ENCODE measurements around the gene TOMM34.

The TOMM34 gene

DNA sequence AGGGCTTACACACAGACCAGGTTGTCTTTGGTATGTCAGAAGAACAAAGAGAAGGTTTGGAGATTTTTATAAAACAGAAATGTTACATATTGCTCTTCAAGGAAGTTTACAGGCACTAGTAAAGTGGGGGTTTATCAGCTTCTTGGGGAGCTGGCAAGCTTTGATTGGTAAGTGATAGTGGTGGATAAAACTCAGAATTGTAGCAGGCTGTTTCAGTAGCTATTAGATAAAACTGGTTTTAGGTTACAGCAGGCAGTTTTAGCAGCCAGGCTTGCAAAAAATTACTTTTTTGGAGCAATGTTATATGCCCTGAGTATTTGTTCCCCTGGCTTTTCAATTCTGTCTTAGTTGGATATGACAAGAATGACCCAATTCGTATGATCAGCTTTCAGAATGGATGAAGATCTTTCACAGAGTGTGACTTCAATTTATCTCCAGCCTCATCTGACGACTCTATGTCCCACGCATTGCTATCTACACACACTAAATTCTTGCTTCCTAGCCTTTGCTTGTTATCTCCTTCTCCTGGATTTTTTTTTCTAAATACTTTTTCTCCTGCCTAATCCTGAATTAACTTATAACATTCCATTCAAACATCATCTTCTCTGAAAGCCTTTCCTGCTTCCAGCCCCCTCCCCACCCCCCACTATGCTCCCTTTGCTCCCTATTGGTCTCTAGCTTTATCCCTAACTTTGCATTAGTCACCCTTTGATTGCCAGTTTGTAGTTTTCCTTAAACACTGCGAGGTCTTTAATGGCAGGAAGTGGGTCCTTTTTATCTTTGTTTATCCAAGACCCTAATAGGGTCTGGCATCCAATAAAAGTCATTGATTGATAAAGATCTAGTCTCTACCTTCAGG, 1.0 kb upstream of the TOMM34 start:
- Histone ChIP-seq H3K36me3 (ENCODE audit: insufficient read depth, low read depth, low read length) (peaks cover 11% of the 10 kb centered on the region; the same call in 1 of the 2 replicates), H3K9me3 (ENCODE audit: insufficient read depth, low read depth, low read length) (no peaks in the 10 kb centered on the region), H3K9ac (ENCODE audit: low read depth, low read length) (no peak overlapping the region), H3K27me3 (ENCODE audit: insufficient read depth, low read length) (peaks cover 40% of the 10 kb centered on the region), H3K4me1 (ENCODE audit: insufficient read depth, low read length) (peaks cover 20% of the 10 kb centered on the region; the same call in 1 of the 2 replicates), H3K4me3 (ENCODE audit: low read length) (peak overlapping the region; percentile 4; the same call in 1 of the 2 replicates), H3K27ac (ENCODE audit: low read length) (no peak overlapping the region)

GRCh38 chr20:44959638-44960102, 527 bp downstream of the TOMM34 start:
- Histone ChIP-seq H3K9me3 (ENCODE audit: insufficient read depth, low read depth, low read length) (no peaks in the 10 kb centered on the region), H3K9ac (ENCODE audit: low read depth, low read length) (peak overlapping the region; percentile 85; the same call in 1 of the 2 replicates), H3K4me3 (ENCODE audit: low read length) (peak overlapping the region; percentile 95), H3K4me1 (ENCODE audit: insufficient read depth, low read length) (peaks cover 16% of the 10 kb centered on the region; the same call in 1 of the 2 replicates), H3K27ac (ENCODE audit: low read length) (no peak overlapping the region), H3K36me3 (ENCODE audit: insufficient read depth, low read depth, low read length) (peaks cover 27% of the 10 kb centered on the region), H3K27me3 (ENCODE audit: insufficient read depth, low read length) (peaks cover 33% of the 10 kb centered on the region)

GRCh38 chr20:44959082-44959637, 1.0 kb downstream of the TOMM34 start:
- peak overlapping the region; percentile 85; the same call in 1 of the 2 replicates for H3K9ac ChIP-seq (ENCODE audit: low read depth, low read length)
- no peaks in the 10 kb centered on the region for H3K9me3 ChIP-seq (ENCODE audit: insufficient read depth, low read depth, low read length)
- H3K4me3 ChIP-seq (ENCODE audit: low read length) = peak overlapping the region; percentile 95
- H3K27me3 ChIP-seq (ENCODE audit: insufficient read depth, low read length) = peaks cover 30% of the 10 kb centered on the region
- no peak overlapping the region for H3K27ac ChIP-seq (ENCODE audit: low read length)
- peaks cover 16% of the 10 kb centered on the region; the same call in 1 of the 2 replicates for H3K4me1 ChIP-seq (ENCODE audit: insufficient read depth, low read length)
- H3K36me3 ChIP-seq (ENCODE audit: insufficient read depth, low read depth, low read length) = peaks cover 32% of the 10 kb centered on the region

DNA sequence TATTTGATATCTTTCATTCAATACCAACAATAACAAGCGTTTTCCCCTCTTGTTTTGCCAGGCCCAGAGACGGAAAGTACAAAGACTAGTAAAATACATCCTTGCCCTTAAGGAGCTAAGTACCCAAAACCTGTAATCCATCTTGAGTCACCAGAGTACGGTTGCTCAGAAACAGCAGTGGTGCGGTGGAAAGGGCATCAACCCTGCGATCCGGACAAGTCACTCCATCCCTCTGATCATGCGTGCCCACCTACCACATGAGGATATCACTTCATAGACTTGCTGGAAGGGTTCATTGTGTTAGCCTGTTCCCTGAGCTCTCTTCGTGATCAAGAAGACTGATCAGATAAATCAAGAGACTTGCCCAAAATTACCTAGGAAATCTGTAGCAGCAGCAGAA, 1.9 kb downstream of the TOMM34 start:
- Histone ChIP-seq H3K4me3 (ENCODE audit: low read length) (no peak overlapping the region), H3K27me3 (ENCODE audit: insufficient read depth, low read length) (peaks cover 22% of the 10 kb centered on the region), H3K27ac (ENCODE audit: low read length) (no peak overlapping the region), H3K9me3 (ENCODE audit: insufficient read depth, low read depth, low read length) (no peaks in the 10 kb centered on the region), H3K4me1 (ENCODE audit: insufficient read depth, low read length) (peaks cover 16% of the 10 kb centered on the region; the same call in 1 of the 2 replicates), H3K9ac (ENCODE audit: low read depth, low read length) (no peak overlapping the region), H3K36me3 (ENCODE audit: insufficient read depth, low read depth, low read length) (peaks cover 41% of the 10 kb centered on the region)

DNA sequence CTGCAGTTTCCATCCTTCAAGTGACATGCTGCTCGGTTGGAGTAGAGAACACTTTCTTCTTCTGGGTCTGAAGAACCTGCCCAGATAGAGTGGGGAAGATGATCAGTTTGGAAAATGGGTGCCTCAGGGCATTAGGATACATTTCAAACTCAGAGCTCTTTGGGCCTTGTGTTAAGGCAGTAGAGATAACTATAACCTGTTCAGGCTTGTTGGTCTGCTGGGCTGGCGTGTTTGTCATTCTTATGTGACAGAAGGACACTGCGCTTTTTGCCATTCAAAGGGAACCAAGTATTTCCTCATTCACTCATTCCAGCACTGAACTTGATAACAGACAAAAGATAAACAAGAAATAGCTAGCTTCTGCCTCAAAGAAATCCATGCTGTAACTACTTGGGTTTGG, 3.8 kb downstream of the TOMM34 start:
- Histone ChIP-seq H3K9me3 (ENCODE audit: insufficient read depth, low read depth, low read length) (no peaks in the 10 kb centered on the region), H3K4me1 (ENCODE audit: insufficient read depth, low read length) (peaks cover 14% of the 10 kb centered on the region; the same call in 1 of the 2 replicates), H3K9ac (ENCODE audit: low read depth, low read length) (no peak overlapping the region), H3K36me3 (ENCODE audit: insufficient read depth, low read depth, low read length) (peaks cover 60% of the 10 kb centered on the region), H3K27me3 (ENCODE audit: insufficient read depth, low read length) (peaks cover 8% of the 10 kb centered on the region), H3K4me3 (ENCODE audit: low read length) (no peak overlapping the region), H3K27ac (ENCODE audit: low read length) (no peak overlapping the region)

- peaks cover 71% of the 10 kb centered on the region for H3K36me3 ChIP-seq (ENCODE audit: insufficient read depth, low read depth, low read length)
These were observed 4.9 kb downstream of the TOMM34 start for GRCh38 chr20:44955270-44955669.

DNA sequence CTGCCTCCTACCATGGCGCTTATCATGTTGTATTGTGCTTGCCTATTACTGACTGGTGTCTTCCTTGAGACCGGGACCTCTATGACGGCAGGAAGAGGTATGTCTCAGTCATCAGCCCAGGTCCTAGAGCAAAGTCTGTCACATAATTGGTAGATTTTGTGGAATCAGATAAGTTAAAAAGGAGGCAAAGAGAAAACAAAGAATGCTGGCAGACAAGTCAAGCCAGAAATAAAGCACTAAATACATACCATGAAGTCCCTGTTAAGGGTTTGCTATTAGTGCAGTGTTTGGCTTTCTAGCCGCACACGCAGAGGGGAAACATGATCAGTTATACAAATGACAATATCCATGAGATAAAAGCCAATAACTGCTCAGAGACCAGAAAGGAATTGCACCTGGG, 6.0 kb downstream of the TOMM34 start:
- Histone ChIP-seq H3K27ac (ENCODE audit: low read length) (no peak overlapping the region), H3K27me3 (ENCODE audit: insufficient read depth, low read length) (no peaks in the 10 kb centered on the region), H3K36me3 (ENCODE audit: insufficient read depth, low read depth, low read length) (peaks cover 81% of the 10 kb centered on the region), H3K9ac (ENCODE audit: low read depth, low read length) (no peak overlapping the region), H3K4me3 (ENCODE audit: low read length) (no peak overlapping the region), H3K4me1 (ENCODE audit: insufficient read depth, low read length) (peaks cover 3% of the 10 kb centered on the region; the same call in 1 of the 2 replicates), H3K9me3 (ENCODE audit: insufficient read depth, low read depth, low read length) (no peaks in the 10 kb centered on the region)

More at GRCh38 chr20:44955270-44955669, 4.9 kb downstream of the TOMM34 start:
- Histone ChIP-seq H3K27ac (ENCODE audit: low read length) (no peak overlapping the region), H3K4me1 (ENCODE audit: insufficient read depth, low read length) (peaks cover 4% of the 10 kb centered on the region; the same call in 1 of the 2 replicates), H3K9me3 (ENCODE audit: insufficient read depth, low read depth, low read length) (no peaks in the 10 kb centered on the region), H3K4me3 (ENCODE audit: low read length) (no peak overlapping the region), H3K27me3 (ENCODE audit: insufficient read depth, low read length) (no peaks in the 10 kb centered on the region), H3K9ac (ENCODE audit: low read depth, low read length) (no peak overlapping the region)

DNA sequence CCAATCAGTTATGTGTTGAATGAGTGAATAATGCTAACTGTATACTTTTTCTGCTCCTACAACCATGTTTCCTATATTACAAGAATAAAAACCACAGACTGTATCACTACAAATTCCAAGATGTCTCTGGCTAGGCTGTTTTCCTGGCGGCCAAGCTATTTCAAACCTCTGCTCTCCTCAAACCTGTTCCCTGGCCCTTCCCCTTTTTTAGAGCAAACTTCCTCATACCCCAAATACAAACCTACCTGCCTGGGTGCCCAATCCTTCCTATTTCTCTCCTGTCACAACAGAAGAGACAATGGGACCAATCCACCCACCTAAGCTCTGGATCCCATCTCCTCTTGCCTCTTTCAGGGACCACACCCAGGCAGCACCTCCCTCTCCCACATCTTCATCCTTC, 7.5 kb downstream of the TOMM34 start:
- Histone ChIP-seq H3K27ac (ENCODE audit: low read length) (no peak overlapping the region), H3K9ac (ENCODE audit: low read depth, low read length) (no peak overlapping the region)

DNA sequence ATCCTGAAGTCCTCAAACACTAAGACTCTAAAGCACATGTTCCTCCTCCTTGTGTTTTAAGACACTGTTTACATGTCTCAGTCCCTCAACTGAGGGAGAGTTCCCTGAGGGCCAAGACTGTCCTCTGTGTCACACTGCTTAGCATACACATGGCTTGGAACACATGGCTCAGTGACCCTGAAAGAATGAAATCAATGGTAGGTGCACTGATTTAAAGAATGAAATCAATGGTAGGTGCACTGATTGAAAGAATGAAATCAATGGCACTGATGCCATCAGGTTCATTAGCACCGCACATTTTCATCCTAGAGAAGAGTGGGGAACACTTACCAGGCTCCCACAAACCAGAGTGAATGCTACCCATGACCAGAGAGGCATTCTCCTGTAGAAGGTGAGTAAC, 9.8 kb downstream of the TOMM34 start:
- H3K4me1 ChIP-seq (ENCODE audit: insufficient read depth, low read length) = no peaks in the 10 kb centered on the region
- H3K9ac ChIP-seq (ENCODE audit: low read depth, low read length) = no peak overlapping the region
- no peaks in the 10 kb centered on the region for H3K27me3 ChIP-seq (ENCODE audit: insufficient read depth, low read length)
- no peak overlapping the region for H3K27ac ChIP-seq (ENCODE audit: low read length)
- H3K9me3 ChIP-seq (ENCODE audit: insufficient read depth, low read depth, low read length) = no peaks in the 10 kb centered on the region
- peaks cover 99% of the 10 kb centered on the region for H3K36me3 ChIP-seq (ENCODE audit: insufficient read depth, low read depth, low read length)
- no peak overlapping the region for H3K4me3 ChIP-seq (ENCODE audit: low read length)

More for the DNA sequence above, 7.5 kb downstream of the TOMM34 start:
- Histone ChIP-seq H3K4me3 (ENCODE audit: low read length) (no peak overlapping the region), H3K27me3 (ENCODE audit: insufficient read depth, low read length) (no peaks in the 10 kb centered on the region), H3K9me3 (ENCODE audit: insufficient read depth, low read depth, low read length) (no peaks in the 10 kb centered on the region), H3K36me3 (ENCODE audit: insufficient read depth, low read depth, low read length) (peaks cover 89% of the 10 kb centered on the region), H3K4me1 (ENCODE audit: insufficient read depth, low read length) (no peaks in the 10 kb centered on the region)

DNA sequence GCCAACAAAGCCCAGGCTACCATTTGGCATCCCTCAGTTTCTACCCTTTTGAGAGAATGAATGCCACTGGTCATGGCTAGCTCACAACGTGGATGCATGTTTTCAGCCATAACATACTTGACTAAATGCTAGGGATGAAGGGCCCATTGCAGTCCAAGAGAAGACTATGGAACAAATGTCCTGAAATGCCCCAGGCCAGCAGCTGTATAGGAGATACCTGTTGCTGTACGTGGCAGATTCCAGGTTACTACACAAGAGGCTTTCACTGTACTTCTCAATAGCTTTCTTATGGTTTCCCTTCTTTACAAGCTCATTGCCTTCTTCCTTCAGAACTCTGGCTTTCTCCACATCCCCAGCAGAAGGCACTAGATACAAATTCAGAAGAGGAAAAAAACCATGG, 11.7 kb downstream of the TOMM34 start:
- no peak overlapping the region for H3K4me3 ChIP-seq (ENCODE audit: low read length)
- no peaks in the 10 kb centered on the region for H3K9me3 ChIP-seq (ENCODE audit: insufficient read depth, low read depth, low read length)
- H3K36me3 ChIP-seq (ENCODE audit: insufficient read depth, low read depth, low read length) = peaks cover 99% of the 10 kb centered on the region
- no peak overlapping the region for H3K9ac ChIP-seq (ENCODE audit: low read depth, low read length)
- no peaks in the 10 kb centered on the region for H3K4me1 ChIP-seq (ENCODE audit: insufficient read depth, low read length)
- no peaks in the 10 kb centered on the region for H3K27me3 ChIP-seq (ENCODE audit: insufficient read depth, low read length)
- no peak overlapping the region for H3K27ac ChIP-seq (ENCODE audit: low read length)

GRCh38 chr20:44948107-44948506, 12.1 kb downstream of the TOMM34 start:
- no peaks in the 10 kb centered on the region for H3K27me3 ChIP-seq (ENCODE audit: insufficient read depth, low read length)
- no peak overlapping the region for H3K27ac ChIP-seq (ENCODE audit: low read length)
- H3K4me3 ChIP-seq (ENCODE audit: low read length) = no peak overlapping the region
- no peaks in the 10 kb centered on the region for H3K4me1 ChIP-seq (ENCODE audit: insufficient read depth, low read length)
- no peak overlapping the region for H3K9ac ChIP-seq (ENCODE audit: low read depth, low read length)
- H3K36me3 ChIP-seq (ENCODE audit: insufficient read depth, low read depth, low read length) = peaks cover 99% of the 10 kb centered on the region
- no peaks in the 10 kb centered on the region for H3K9me3 ChIP-seq (ENCODE audit: insufficient read depth, low read depth, low read length)

All from iPS-20b (cell line).